Sigmoid colon (tissue), 7 donors: Measurements from ENCODE around the gene PANK2. TPM values are rescaled to one million over a fixed set of nuclear protein-coding genes. Genes with fewer than 3 reads are reported as not detected.
"Not testable (repeated sequence)": the region's sequence is repeated elsewhere in the genome, so short reads cannot be mapped to it uniquely, and the experiment has no call there.

Experiments used
- DNase-seq: peaks from one replicate; pipeline ENCODE4 v3.0.0-alpha.2; 2019
- H3K27ac ChIP-seq, 4 donors: fragments of 200-600 bp; sonication (generic); one replicate each; pipeline ENCODE4 v1.5.1; 2016 to 2019; ENCODE audit warnings: mild to moderate bottlenecking in 1 of 4
- H3K27me3 ChIP-seq, 3 donors: fragments of 200-600 bp; sonication (generic); one replicate each; pipeline ENCODE4 v1.5.1; 2019; ENCODE audit warnings: mild to moderate bottlenecking in 1 of 3
- H3K36me3 ChIP-seq, 4 donors: fragments of 200-600 bp; sonication (generic); one replicate each; pipeline ENCODE4 v1.5.1; 2016 to 2019
- H3K4me1 ChIP-seq, 4 donors: fragments of 200-600 bp; sonication (generic); one replicate each; pipeline ENCODE4 v1.5.1; 2017 to 2019
- H3K4me3 ChIP-seq, 4 donors: fragments of 200-600 bp; sonication (generic); one replicate each; pipeline ENCODE4 v1.5.1; 2017 to 2019; ENCODE audit warnings: mild to moderate bottlenecking in 2 of 4, moderate library complexity in 1 of 4
- H3K9me3 ChIP-seq, 4 donors: fragments of 200-600 bp in 3 of 4; sonication (generic) in 3 of 4; one replicate each; pipeline versions ENCODE4 v1.5.1 to v1.6.1; 2013 to 2019
- CTCF ChIP-seq, 4 experiments: fragments of 450-650 bp in 3 of 4; fragments of 200-600 bp in 1 of 4; IDR thresholded peaks; one replicate each; pipeline ENCODE4 v1.5.1; 2016 to 2019; ENCODE audit warnings: antibody characterized with exemption in 4 of 4, mild to moderate bottlenecking in 3 of 4, moderate library complexity in 2 of 4
- EP300 ChIP-seq, 4 donors: sonication (generic); formaldehyde crosslinking; IDR thresholded peaks; one replicate each; pipeline ENCODE4 v1.6.1; 2017; ENCODE audit warnings: antibody characterized with exemption in 4 of 4
- POLR2A ChIP-seq, 2 donors: fragments of 450-650 bp; IDR thresholded peaks; one replicate each; pipeline ENCODE4 v1.6.1; 2016; ENCODE audit warnings: antibody characterized with exemption in 2 of 2, mild to moderate bottlenecking in 2 of 2, moderate library complexity in 2 of 2
- POLR2AphosphoS5 ChIP-seq, 4 donors: sonication (generic); formaldehyde crosslinking; IDR thresholded peaks; one replicate each; pipeline ENCODE4 v1.6.1; 2017; ENCODE audit warnings: antibody characterized with exemption in 4 of 4
- WGBS, 2 donors: extraction: QIAGEN DNeasy Blood & Tissue Kit; methylation state at CpG; one replicate each; pipeline ENCODE4 v1.1.7; 2013; 5-methylcytosine and 5-hydroxymethylcytosine counted together
- intact Hi-C: fragments of 100-400 bp; cut with DNase I; formaldehyde crosslinking; loops from one replicate; pipeline ENCODE4 v1.15.1; 2023
- polyA plus RNA-seq, 3 donors: library from polyadenylated mRNA; stranded (reverse); fragments of 200-250 nt; gene quantifications; one replicate each; pipeline ENCODE4 v1.2.3, GENCODE V29; 2013
- total RNA-seq, 4 donors: library from RNA; depleted of rRNA; stranded (reverse); fragments of >200 nt; gene quantifications; one replicate each; pipeline ENCODE4 v1.1.0, GENCODE V29; 2016
- donor health status: healthy with polysubstance abuse.
- donor health status: Bipolar disorder and iron deficiency.
- donor health status: healthy.

PANK2 gene
- total and polyA plus RNA-seq, 7 donors = 16.2 to 43.2 (median 35.1) TPM

- peak; percentile 83 for DNase-seq
- H3K4me1 ChIP-seq = peaks cover 0 to 46% (median 42%) of the 10 kb centered on the region in 4 donors
- peak overlapping the region; percentile 46 to 74 (median 60) for H3K27ac ChIP-seq
- TF ChIP-seq EP300 (IDR thresholded peaks at IDR 0.05) = no peak
- no peak for TF ChIP-seq CTCF (IDR thresholded peaks at IDR 0.05)
- TF ChIP-seq POLR2A (IDR thresholded peaks at IDR 0.05) = no peak
- TF ChIP-seq POLR2AphosphoS5 (IDR thresholded peaks at IDR 0.05) = peak in 2 of 4 donors; percentile 9 to 10
- H3K4me3 ChIP-seq = no peak overlapping the region
- no peaks in the 10 kb centered on the region for H3K27me3 ChIP-seq
- intact Hi-C loops = loop anchor here (2.0 to 10.0 kb wide), 2 partner anchors 47 to 149 kb away; partner anchors contain the start of gene PANK2
- no peaks in the 10 kb centered on the region for H3K36me3 ChIP-seq
- WGBS, 2 donors = 65 to 71% methylated on average over 6 of the region's 6 CpGs
- H3K9me3 ChIP-seq = no peaks in the 10 kb centered on the region
These were observed 46.2 kb downstream of the PANK2 start for GRCh38 chr20:3935295-3935955.

- TF ChIP-seq POLR2AphosphoS5 (IDR thresholded peaks at IDR 0.05) (no peak), EP300 (IDR thresholded peaks at IDR 0.05) (no peak), CTCF (IDR thresholded peaks at IDR 0.05) (no peak), POLR2A (IDR thresholded peaks at IDR 0.05) (no peak)
- Histone ChIP-seq H3K9me3 (no peaks in the 10 kb centered on the region), H3K27ac (peak overlapping the region; percentile 46 to 74 (median 60)), H3K4me1 (peaks cover 0 to 46% (median 42%) of the 10 kb centered on the region in 4 donors), H3K36me3 (peaks cover 0 to 2% (median under 1%) of the 10 kb centered on the region in 4 donors), H3K27me3 (no peaks in the 10 kb centered on the region), H3K4me3 (no peak overlapping the region)
- DNase-seq = no peak
- WGBS, 2 donors = 90 to 93% methylated on average over 2 of the region's 2 CpGs
- intact Hi-C loops = loop anchor here (2.0 to 10.0 kb wide), 2 partner anchors 47 to 149 kb away; partner anchors contain the start of gene PANK2
These were observed 46.8 kb downstream of the PANK2 start for GRCh38 chr20:3935956-3936340.

- Histone ChIP-seq H3K9me3 (no peaks in the 10 kb centered on the region), H3K27me3 (no peaks in the 10 kb centered on the region), H3K4me3 (no peak overlapping the region), H3K36me3 (peaks cover 0 to 8% (median 1%) of the 10 kb centered on the region in 4 donors), H3K4me1 (peaks cover 0 to 32% (median 28%) of the 10 kb centered on the region in 4 donors), H3K27ac (no peak overlapping the region)
- DNase-seq = no peak
- no peak for TF ChIP-seq CTCF (IDR thresholded peaks at IDR 0.05)
- no peak for TF ChIP-seq POLR2AphosphoS5 (IDR thresholded peaks at IDR 0.05)
- no peak for TF ChIP-seq POLR2A (IDR thresholded peaks at IDR 0.05)
- intact Hi-C loops = loop anchor here (10.0 kb wide), 1 partner anchor 147 kb away; no protein-coding TSS in a partner anchor
- WGBS, 2 donors = 96 to 97% methylated on average over 3 of the region's 3 CpGs
These were observed 48.4 kb downstream of the PANK2 start for GRCh38 chr20:3937618-3938017.

GRCh38 chr20:3940905-3941304 is 51.7 kb downstream of the PANK2 start:
- H3K4me3 ChIP-seq = no peak overlapping the region
- H3K4me1 ChIP-seq = peaks cover 0 to 2% (median 0%) of the 10 kb centered on the region in 4 donors
- DNase-seq = no peak
- TF ChIP-seq POLR2A (IDR thresholded peaks at IDR 0.05) (no peak), CTCF (IDR thresholded peaks at IDR 0.05) (no peak), POLR2AphosphoS5 (IDR thresholded peaks at IDR 0.05) (no peak), EP300 (IDR thresholded peaks at IDR 0.05) (no peak)
- peaks cover 0 to 8% (median 1%) of the 10 kb centered on the region in 4 donors for H3K36me3 ChIP-seq
- WGBS, 2 donors = 80 to 87% methylated on average over 6 of the region's 6 CpGs
- no peaks in the 10 kb centered on the region for H3K9me3 ChIP-seq
- intact Hi-C loops = no loop called here
- H3K27me3 ChIP-seq = no peaks in the 10 kb centered on the region
- no peak overlapping the region for H3K27ac ChIP-seq

GRCh38 chr20:3946666-3947065 is 57.5 kb downstream of the PANK2 start:
- 94 to 97% methylated on average over 7 of the region's 7 CpGs for WGBS, 2 donors
- intact Hi-C loops, H3K36me3 ChIP-seq, H3K9me3 ChIP-seq, H3K4me1 ChIP-seq, H3K4me3 ChIP-seq, DNase-seq, H3K27ac ChIP-seq, H3K27me3 ChIP-seq: not testable (repeated sequence)
